PC-9 (cell line): ENCODE results near the gene COLQ. TPM values are rescaled to one million over a fixed set of nuclear protein-coding genes. Genes with fewer than 3 reads are reported as not detected.
A peak's percentile ranks its signal among the peaks of the same experiment; 100 is the strongest.

Experiments used
- BruUV-seq: library from RNA; stranded (reverse); fragments of 400-500 nt; replicated peaks from 2 replicates; lab custom pipeline; 2021; lab: Mats Ljungman, UMichigan
- CTCF ChIA-PET: fragments of 300-600 bp; sonication (Branson Sonifier 250); formaldehyde crosslinking; loops from one replicate; lab custom pipeline; 2022; ENCODE audit warnings: antibody characterized with exemption; lab: Charles Lee
- POLR2A ChIA-PET: fragments of 300-600 bp; sonication (Branson Sonifier 250); formaldehyde crosslinking; loops from one replicate; lab custom pipeline; 2022; ENCODE audit warnings: antibody characterized with exemption; ENCODE audit not compliant: unreplicated experiment; lab: Charles Lee
- DNase-seq, 2 experiments: peaks; one replicate each; pipeline versions ENCODE4 v3.0.0 to v3.0.0-alpha.2; 2015 to 2022; ENCODE audit warnings: mixed read lengths in 1 of 2
- H2AFZ ChIP-seq: fragments of 200-600 bp; sonication (generic); 2 replicates; pipeline ENCODE4 v1.8.1; 2017; ENCODE audit warnings: antibody characterized with exemption
- H3F3A ChIP-seq: fragments of 200-600 bp; sonication (generic); 2 replicates; pipeline ENCODE4 v1.8.1; 2017; ENCODE audit warnings: antibody characterized with exemption, mild to moderate bottlenecking, low read depth; ENCODE audit not compliant: insufficient read depth
- H3K27ac ChIP-seq: fragments of 200-600 bp; sonication (generic); 2 replicates; pipeline ENCODE4 v1.6.1; 2016; ENCODE audit warnings: mixed run types
- H3K27me3 ChIP-seq: fragments of 200-600 bp; sonication (generic); 2 replicates; pipeline ENCODE4 v1.6.1; 2016; ENCODE audit warnings: low read depth, mixed run types; ENCODE audit not compliant: insufficient read depth
- H3K36me3 ChIP-seq: fragments of 200-600 bp; sonication (generic); 2 replicates; pipeline ENCODE4 v1.6.1; 2016; ENCODE audit warnings: low read depth, mixed run types
- H3K4me1 ChIP-seq: fragments of 200-600 bp; sonication (generic); replicated peaks from 2 replicates; pipeline ENCODE4 v1.6.1; 2016; ENCODE audit warnings: mixed run types; ENCODE audit not compliant: insufficient read depth
- H3K4me2 ChIP-seq: fragments of 200-600 bp; sonication (generic); 2 replicates; pipeline ENCODE4 v1.6.1; 2017; ENCODE audit warnings: mixed run types
- H3K4me3 ChIP-seq: fragments of 200-600 bp; sonication (generic); 2 replicates; pipeline ENCODE4 v1.6.1; 2016; ENCODE audit warnings: mixed run types
- H3K79me2 ChIP-seq: fragments of 200-600 bp; sonication (generic); 2 replicates; pipeline ENCODE4 v1.6.1; 2017; ENCODE audit warnings: low read depth, mixed run types
- H3K9me2 ChIP-seq: fragments of 200-600 bp; sonication (generic); 2 replicates; pipeline ENCODE4 v1.8.1; 2017; ENCODE audit warnings: mild to moderate bottlenecking; ENCODE audit not compliant: insufficient read depth
- H3K9me3 ChIP-seq: fragments of 200-600 bp; sonication (generic); 2 replicates; pipeline ENCODE4 v1.8.1; 2016; ENCODE audit warnings: low read depth; ENCODE audit not compliant: insufficient read depth
- H4K20me1 ChIP-seq: fragments of 200-600 bp; sonication (generic); 2 replicates; pipeline ENCODE4 v1.8.1; 2017; ENCODE audit not compliant: insufficient read depth
- EZH2 ChIP-seq: fragments of 200-600 bp; sonication (generic); IDR thresholded peaks from 2 replicates; pipeline ENCODE4 v1.8.0; 2017; ENCODE audit warnings: antibody characterized with exemption, low read depth
- intact Hi-C: fragments of 100-400 bp; cut with micrococcal nuclease; formaldehyde crosslinking; loops from one replicate; pipeline ENCODE4 v1.10.0; 2022; ENCODE audit not compliant: unreplicated experiment
- total RNA-seq: library from RNA; stranded (reverse); gene quantifications from 2 replicates; pipeline ENCODE4 v1.2.3, GENCODE V29; 2021
- TF ChIP-seq, protein P1 (sequence below): fragments of 200-600 bp; sonication (generic); conservative IDR thresholded peaks from 2 replicates; pipeline ENCODE4 v1.6.1; 2017; ENCODE audit warnings: mixed run types, antibody characterized with exemption, mild to moderate bottlenecking, moderate library complexity

The COLQ gene
- total RNA-seq, 1 experiment from 2014 or later, result 0.79 TPM

DNA sequence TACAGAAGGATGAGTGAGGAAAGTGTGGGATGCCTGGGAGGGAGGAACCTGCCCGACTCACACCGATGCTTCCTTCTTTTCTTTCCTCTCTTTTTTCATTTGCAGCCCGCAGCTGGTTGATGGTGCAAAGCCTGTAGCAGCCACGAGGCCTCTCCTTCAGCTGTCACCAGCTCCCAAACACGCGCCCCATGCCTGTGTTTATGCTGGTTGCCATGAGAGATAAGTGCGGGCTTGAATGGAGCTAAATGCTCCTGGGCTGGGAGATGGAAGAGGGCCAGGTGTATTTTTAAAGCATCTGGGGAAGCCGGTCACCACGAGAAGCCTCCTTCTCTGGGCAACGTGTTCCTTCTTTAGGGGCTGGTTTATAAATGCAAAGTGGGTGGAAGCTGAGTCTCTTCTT, 9.3 kb downstream of the COLQ start:
- H3K9me3 ChIP-seq, result no peaks in the 10 kb centered on the region
- ChIA-PET CTCF (no interaction called here), POLR2A (no interaction called here)
- TF ChIP-seq, protein P1, sequence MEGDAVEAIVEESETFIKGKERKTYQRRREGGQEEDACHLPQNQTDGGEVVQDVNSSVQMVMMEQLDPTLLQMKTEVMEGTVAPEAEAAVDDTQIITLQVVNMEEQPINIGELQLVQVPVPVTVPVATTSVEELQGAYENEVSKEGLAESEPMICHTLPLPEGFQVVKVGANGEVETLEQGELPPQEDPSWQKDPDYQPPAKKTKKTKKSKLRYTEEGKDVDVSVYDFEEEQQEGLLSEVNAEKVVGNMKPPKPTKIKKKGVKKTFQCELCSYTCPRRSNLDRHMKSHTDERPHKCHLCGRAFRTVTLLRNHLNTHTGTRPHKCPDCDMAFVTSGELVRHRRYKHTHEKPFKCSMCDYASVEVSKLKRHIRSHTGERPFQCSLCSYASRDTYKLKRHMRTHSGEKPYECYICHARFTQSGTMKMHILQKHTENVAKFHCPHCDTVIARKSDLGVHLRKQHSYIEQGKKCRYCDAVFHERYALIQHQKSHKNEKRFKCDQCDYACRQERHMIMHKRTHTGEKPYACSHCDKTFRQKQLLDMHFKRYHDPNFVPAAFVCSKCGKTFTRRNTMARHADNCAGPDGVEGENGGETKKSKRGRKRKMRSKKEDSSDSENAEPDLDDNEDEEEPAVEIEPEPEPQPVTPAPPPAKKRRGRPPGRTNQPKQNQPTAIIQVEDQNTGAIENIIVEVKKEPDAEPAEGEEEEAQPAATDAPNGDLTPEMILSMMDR, result no peak
- no peak for TF ChIP-seq EZH2
- no peak overlapping the region for H3K4me3 ChIP-seq
- no peaks in the 10 kb centered on the region for H3F3A ChIP-seq
- H2AFZ ChIP-seq, result no peak overlapping the region
- no peak overlapping the region for H3K27ac ChIP-seq
- H3K79me2 ChIP-seq, result no peaks in the 10 kb centered on the region
- H3K36me3 ChIP-seq, result no peaks in the 10 kb centered on the region
- H4K20me1 ChIP-seq, result no peaks in the 10 kb centered on the region; the same call in 1 of the 2 replicates
- intact Hi-C loops, result no loop called here
- no peaks in the 10 kb centered on the region for H3K9me2 ChIP-seq
- DNase-seq, result peak in 1 of 2 experiments; percentile 9
- H3K27me3 ChIP-seq, result no peaks in the 10 kb centered on the region; the same call in 1 of the 2 replicates
- H3K4me1 ChIP-seq, result no peaks in the 10 kb centered on the region
- H3K4me2 ChIP-seq, result no peak overlapping the region
- BruUV-seq, result no TSS peak

DNA sequence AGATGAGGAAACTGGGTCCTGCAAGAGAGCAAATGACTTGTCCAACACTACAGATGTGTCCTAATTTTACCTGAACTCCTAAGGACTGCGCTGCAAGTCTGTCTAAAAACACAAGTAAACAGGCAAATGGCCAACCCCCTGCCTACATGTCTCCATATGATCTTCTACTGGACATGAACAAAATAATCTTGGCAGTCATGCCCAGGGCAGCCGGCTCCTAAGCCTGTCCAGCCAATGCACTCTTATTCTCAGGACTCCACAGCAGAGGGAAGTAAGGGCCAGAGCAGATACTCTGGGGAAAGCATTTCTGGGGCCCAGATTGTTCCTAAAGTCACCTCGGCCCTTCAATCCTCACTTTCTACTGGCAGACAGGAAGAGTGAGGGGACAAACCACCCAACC, 10.3 kb downstream of the COLQ start:
- CTCF ChIA-PET, result no interaction called here
- Histone ChIP-seq H3K27ac (no peak overlapping the region), H3K9me2 (no peaks in the 10 kb centered on the region), H3K4me2 (no peak overlapping the region), H3K27me3 (no peaks in the 10 kb centered on the region; the same call in 1 of the 2 replicates), H3F3A (no peaks in the 10 kb centered on the region), H3K9me3 (no peaks in the 10 kb centered on the region), H3K79me2 (no peaks in the 10 kb centered on the region), H2AFZ (no peak overlapping the region), H3K4me3 (no peak overlapping the region), H3K4me1 (no peaks in the 10 kb centered on the region), H4K20me1 (no peaks in the 10 kb centered on the region; the same call in 1 of the 2 replicates), H3K36me3 (no peaks in the 10 kb centered on the region)
- DNase-seq, result no peak
- TF ChIP-seq EZH2, result no peak
- TF ChIP-seq, protein P1, result no peak
- BruUV-seq, result no TSS peak
- intact Hi-C loops, result no loop called here
- POLR2A ChIA-PET, result no interaction called here

DNA sequence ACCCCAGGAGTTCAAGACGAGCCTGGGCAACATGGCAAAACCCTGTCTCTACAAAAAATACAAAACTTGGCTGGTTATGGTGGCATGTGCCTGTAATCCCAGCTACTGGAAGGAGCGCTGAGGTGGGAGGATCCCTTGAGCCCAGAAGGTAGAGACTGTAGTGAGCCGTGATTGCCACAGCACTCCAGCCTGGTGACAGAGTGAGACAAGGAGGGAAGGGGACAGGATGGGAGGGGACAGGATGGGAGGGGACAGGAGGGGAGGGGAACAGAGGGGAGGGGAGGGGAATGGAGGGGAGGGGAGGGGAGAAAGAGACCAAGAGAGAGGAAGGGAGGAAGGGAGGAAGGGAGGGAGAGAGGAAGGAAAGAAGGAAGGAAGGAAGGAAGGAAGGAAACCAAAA, 11.0 kb downstream of the COLQ start:
- Histone ChIP-seq H3K36me3 (no peaks in the 10 kb centered on the region), H3K27ac (no peak overlapping the region), H3K9me3 (no peaks in the 10 kb centered on the region), H3F3A (no peaks in the 10 kb centered on the region), H3K4me1 (no peaks in the 10 kb centered on the region), H2AFZ (no peak overlapping the region), H3K9me2 (no peaks in the 10 kb centered on the region), H3K4me3 (no peak overlapping the region), H3K4me2 (no peak overlapping the region), H3K79me2 (no peaks in the 10 kb centered on the region), H4K20me1 (no peaks in the 10 kb centered on the region; the same call in 1 of the 2 replicates), H3K27me3 (no peaks in the 10 kb centered on the region; the same call in 1 of the 2 replicates)
- ChIA-PET POLR2A (no interaction called here), CTCF (no interaction called here)
- no peak for DNase-seq
- intact Hi-C loops, result no loop called here
- TF ChIP-seq, protein P1, result no peak
- TF ChIP-seq EZH2, result no peak
- BruUV-seq, result no TSS peak
